ENCODE data around the gene FOXK2.

Gene FOXK2

GRCh38 chr17:82608816-82609215, 89.3 kb downstream of the FOXK2 start:
- no peak for DNase-seq (ENCODE audit: low read depth in 2 of 2)

DNA sequence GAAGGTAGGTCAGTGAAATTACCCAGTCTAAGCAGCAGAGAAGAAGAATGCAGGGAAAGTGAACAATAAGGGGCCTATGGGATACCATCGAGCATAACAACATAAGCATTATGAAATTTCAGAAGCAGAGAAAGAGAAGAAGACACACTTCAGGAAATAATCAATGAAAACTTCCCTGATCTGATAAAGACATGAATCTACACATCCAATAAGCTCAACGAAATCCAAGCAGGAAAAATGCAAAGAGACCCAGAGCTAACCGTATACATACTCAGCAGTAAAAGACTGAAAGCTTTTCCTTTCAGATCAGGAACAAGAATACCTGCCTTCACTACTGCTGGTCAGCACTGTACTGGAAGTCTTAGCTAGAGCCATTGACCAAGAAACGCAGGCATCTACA, 90.1 kb downstream of the FOXK2 start:
- no peak for DNase-seq (ENCODE audit: low read depth in 2 of 2)

DNA sequence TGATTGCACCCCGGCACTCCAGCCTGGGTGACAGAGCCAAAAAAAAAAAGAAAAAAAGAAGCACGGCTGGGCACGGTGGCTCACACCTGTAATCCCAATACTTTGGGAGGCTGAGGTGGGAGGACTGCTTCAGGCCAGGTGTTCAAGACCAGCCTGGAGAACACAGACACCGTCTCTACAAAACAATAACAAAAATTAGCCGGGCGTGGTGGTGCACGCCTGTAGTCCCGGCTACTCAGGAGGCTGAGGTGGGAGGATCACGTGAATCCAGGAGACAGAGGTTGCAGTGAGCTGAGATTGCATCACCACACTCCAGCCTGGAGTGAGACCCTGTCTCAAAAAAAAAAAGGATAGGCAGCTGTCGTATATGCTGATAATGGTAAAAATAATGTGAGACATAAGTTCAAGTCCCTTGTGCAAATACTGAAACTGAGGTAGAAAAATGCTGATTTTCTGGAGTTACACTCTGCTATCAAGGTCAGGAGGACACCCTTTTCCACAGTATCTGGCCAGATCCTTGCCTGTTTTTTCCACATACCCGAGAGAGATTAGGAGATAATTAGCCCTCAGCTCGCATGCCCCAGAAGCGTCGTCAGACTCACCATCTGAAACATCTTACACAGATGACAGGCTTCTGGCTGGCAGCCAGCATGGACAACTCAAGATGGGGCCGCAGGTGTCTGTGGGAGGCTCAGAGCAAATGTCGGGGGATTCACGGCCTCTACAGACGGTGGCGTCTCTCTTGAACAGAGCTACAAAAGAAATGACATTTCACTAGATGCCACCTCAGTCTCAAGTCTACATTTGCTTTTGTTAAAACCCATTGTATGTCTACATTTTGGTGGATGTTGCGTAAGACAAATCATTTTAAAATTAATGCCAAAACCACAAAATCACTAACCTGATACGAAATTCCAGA, 91.9 kb downstream of the FOXK2 start:
- no peak for DNase-seq (ENCODE audit: low read depth in 2 of 2)

DNA sequence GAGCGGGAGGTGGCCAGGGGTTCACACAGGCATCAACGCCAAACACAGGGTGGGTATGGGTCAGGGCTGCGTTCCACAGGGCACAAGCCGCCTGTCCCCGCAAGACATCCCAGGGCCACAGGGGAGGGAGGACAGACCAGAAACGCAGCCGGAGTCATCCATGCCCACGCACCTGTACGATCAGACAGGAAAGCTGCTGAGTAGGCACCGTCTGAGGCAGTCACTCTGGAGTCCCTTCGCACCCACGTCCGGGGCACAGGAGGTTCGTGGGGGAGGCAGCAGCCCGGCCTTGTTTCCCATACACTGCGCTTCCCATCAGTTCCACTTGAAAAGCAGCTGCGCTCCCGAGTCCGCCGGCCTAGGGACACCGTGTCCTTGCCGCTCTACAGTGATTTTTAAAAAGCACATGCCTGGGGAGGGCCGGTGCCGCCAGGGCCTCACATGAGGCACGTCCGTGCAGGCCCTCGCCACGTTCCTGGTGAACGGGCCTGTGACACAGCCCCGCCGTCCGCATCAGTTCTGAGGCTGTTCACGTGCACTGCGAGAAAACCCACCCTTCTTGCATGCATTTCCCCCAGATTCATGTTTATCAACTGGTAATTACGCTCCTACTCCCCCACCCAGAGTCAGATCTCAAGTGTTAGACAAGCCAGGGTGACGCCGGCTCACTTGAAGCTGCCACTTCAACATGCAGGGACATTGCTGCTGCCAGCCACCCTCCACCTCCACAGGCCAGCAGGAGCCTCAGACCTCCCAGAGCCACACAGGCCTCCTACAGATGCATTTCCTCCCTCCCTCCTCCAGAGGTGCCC, 94.0 kb downstream of the FOXK2 start:
- DNase-seq (ENCODE audit: low read depth in 2 of 2) = no peak

- no peak for DNase-seq (ENCODE audit: low read depth in 2 of 2)
Observed at GRCh38 chr17:82614095-82614631, 94.6 kb downstream of the FOXK2 start.

- no peak for DNase-seq (ENCODE audit: low read depth in 2 of 2)
Observed at GRCh38 chr17:82615084-82616020, 95.8 kb downstream of the FOXK2 start.

- no peak for DNase-seq (ENCODE audit: low read depth in 2 of 2)
Observed at GRCh38 chr17:82616021-82616711, 96.6 kb downstream of the FOXK2 start.

GRCh38 chr17:82619211-82619610, 99.7 kb downstream of the FOXK2 start:
- no peak for DNase-seq (ENCODE audit: low read depth in 2 of 2)

DNA sequence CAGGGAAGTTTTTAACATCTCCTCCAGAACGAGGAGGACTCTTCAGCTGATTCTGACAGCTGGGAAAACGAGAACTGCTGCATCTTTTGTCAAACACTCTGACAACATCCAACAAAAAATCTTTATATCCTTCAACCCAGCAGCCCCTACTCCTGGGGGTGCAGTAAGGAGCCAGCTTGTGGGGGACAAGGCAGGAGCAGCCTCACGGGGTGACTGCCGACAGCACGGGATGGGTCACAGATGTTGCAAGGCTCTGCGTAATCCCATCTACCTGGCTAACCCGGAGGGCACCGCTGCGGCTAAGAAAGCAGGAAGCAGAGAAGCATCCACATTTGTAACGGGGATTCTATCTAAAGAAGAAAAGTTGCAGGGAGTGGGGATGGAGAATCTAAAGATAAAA, 100.1 kb downstream of the FOXK2 start:
- DNase-seq (ENCODE audit: low read depth in 2 of 2) = no peak

DNA sequence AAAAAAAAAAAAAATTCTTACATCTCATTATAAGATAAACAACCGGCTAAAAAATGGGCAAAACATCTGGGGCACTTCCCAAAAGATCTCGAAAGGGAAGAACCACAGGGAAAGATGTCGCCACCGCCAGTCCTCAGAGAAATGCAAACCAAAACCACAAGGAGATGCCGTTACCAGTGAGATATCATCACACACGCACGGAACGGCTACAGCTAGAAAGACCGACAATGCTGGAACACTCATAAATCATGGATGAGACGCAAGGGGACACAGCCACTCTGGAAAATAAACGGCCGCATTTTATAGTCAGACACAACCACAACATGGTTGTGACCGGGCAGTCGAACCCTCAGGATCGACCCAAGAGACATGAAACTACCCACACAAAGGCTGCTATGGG, 104.2 kb downstream of the FOXK2 start:
- no peak for DNase-seq (ENCODE audit: low read depth in 2 of 2)

- DNase-seq (ENCODE audit: low read depth in 2 of 2) = no peak
Observed at GRCh38 chr17:82627405-82627804, 107.9 kb downstream of the FOXK2 start.

DNA sequence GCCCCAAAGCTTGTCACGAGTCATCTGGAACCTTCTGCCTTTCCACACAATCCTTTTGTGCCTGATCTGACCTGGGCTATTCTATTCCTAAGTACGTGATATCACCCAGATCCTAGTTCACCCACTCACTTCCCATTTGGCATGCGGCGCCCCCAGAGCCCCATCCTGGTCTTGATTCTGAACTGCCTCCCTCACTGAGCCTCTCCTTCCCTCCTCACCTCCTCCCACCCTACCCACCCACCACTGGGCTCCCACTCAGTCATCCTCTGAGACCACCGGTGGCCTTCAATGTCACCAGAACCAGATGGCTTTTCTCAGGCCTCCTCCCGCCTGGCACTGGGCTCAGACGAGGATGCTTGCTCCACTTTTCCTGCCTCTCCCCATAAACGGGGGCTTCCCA, 110.2 kb downstream of the FOXK2 start:
- DNase-seq (ENCODE audit: low read depth in 2 of 2) = no peak

- no peak for DNase-seq (ENCODE audit: low read depth in 2 of 2)
Observed at GRCh38 chr17:82630212-82630611, 110.7 kb downstream of the FOXK2 start.

- DNase-seq (ENCODE audit: low read depth in 2 of 2) = no peak
Observed at GRCh38 chr17:82631544-82631943, 112.0 kb downstream of the FOXK2 start.

- no peak for DNase-seq (ENCODE audit: low read depth in 2 of 2)
Observed at GRCh38 chr17:82632451-82632850, 112.9 kb downstream of the FOXK2 start.

DNA sequence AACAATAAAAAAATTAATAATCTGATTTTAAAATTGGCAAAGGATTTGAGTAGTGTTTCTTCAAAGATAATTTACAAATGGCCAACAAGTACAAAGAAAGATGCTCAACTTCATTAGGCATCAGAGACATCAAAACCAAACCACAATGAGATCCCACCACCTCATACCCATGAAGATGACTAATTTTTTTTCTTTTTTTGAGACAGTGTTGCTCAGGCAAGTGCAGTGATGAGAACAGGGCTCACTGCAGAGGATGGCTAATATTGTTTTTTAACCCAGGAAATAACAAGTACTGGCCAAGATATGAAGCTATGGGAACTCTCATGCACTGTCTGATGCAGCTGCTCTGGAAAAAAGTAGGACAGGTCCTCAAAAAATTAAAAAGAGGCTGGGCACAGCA, 113.8 kb downstream of the FOXK2 start:
- no peak for DNase-seq (ENCODE audit: low read depth in 2 of 2)

GRCh38 chr17:82636626-82637598, 117.4 kb downstream of the FOXK2 start:
- no peak for DNase-seq (ENCODE audit: low read depth in 2 of 2)

DNA sequence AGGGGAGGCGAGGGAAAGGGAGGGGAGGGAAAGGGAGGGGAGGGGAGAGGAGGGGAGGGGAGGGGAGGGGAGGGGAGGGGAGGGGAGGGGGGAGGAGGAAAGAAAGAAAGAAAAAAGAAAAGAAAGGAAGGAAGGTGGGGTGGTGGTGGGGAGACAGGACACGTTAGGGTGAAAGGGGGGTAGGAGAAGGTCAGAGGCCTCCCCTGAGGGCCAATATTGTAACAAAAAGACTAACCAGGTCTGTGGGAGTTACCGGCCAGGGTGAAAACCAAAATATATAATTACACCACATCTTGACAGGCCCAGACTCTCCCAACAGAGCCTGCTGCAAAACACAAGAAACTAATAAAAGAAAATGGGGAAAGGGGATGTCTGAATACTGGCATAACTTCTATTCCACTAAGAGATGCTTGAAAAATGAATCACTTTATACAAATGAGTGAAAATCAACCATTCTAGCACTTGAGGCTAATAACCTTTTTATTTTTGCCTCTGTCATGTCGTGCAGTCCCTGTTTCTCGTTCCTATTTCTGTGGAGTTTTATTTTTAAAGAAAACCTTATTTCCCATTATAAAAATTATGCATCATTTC, 118.7 kb downstream of the FOXK2 start:
- no peak for DNase-seq (ENCODE audit: low read depth in 2 of 2)

GRCh38 chr17:82639628-82640027, 120.1 kb downstream of the FOXK2 start:
- DNase-seq (ENCODE audit: low read depth in 2 of 2) = no peak
